ENCODE results near the gene CTNNB1.

Gene CTNNB1

GRCh38 chr3:41169023-41169422 lies 30.3 kb upstream of the CTNNB1 start:
- Histone ChIP-seq H3K27me3 (ENCODE audit: control insufficient read depth, low read length) (no peaks in the 10 kb centered on the region), H3K27ac (ENCODE audit: low read depth, low read length) (no peak overlapping the region), H3K4me1 (ENCODE audit: control insufficient read depth, low read length) (no peaks in the 10 kb centered on the region), H3K9me3 (ENCODE audit: control insufficient read depth, insufficient read depth, low read length) (no peaks in the 10 kb centered on the region), H3K9me2 (replicated peaks; ENCODE audit: control insufficient read depth, low read length) (no peaks in the 10 kb centered on the region), H3K4me3 (ENCODE audit: low read length) (no peak overlapping the region), H3K79me2 (ENCODE audit: control insufficient read depth, low read length) (no peaks in the 10 kb centered on the region), H4K20me1 (ENCODE audit: control insufficient read depth, insufficient read depth, low read depth, low read length) (no peaks in the 10 kb centered on the region), H3F3A (ENCODE audit: control insufficient read depth, insufficient read depth) (no peaks in the 10 kb centered on the region), H3K36me3 (ENCODE audit: control insufficient read depth, low read length) (no peaks in the 10 kb centered on the region), H3K4me2 (ENCODE audit: low read length) (no peak overlapping the region)
- no peak for TF ChIP-seq EZH2phosphoT487 (IDR thresholded peaks at IDR 0.05; ENCODE audit: borderline replicate concordance, low read length)
- TF ChIP-seq CTCF (IDR thresholded peaks at IDR 0.05; ENCODE audit: low read depth, low read length, poor library complexity, severe bottlenecking): no peak

GRCh38 chr3:41173926-41174885 lies 25.1 kb upstream of the CTNNB1 start:
- Histone ChIP-seq H4K20me1 (ENCODE audit: control insufficient read depth, insufficient read depth, low read depth, low read length) (no peaks in the 10 kb centered on the region), H3K27ac (ENCODE audit: low read depth, low read length) (no peak overlapping the region), H3K79me2 (ENCODE audit: control insufficient read depth, low read length) (no peaks in the 10 kb centered on the region), H3K9me2 (replicated peaks; ENCODE audit: control insufficient read depth, low read length) (no peaks in the 10 kb centered on the region), H3K4me2 (ENCODE audit: low read length) (no peak overlapping the region), H3K4me1 (ENCODE audit: control insufficient read depth, low read length) (no peaks in the 10 kb centered on the region), H3K4me3 (ENCODE audit: low read length) (no peak overlapping the region), H3F3A (ENCODE audit: control insufficient read depth, insufficient read depth) (no peaks in the 10 kb centered on the region), H3K36me3 (ENCODE audit: control insufficient read depth, low read length) (no peaks in the 10 kb centered on the region), H3K27me3 (ENCODE audit: control insufficient read depth, low read length) (peaks cover 10% of the 10 kb centered on the region), H3K9me3 (ENCODE audit: control insufficient read depth, insufficient read depth, low read length) (no peaks in the 10 kb centered on the region)
- TF ChIP-seq EZH2phosphoT487 (IDR thresholded peaks at IDR 0.05; ENCODE audit: borderline replicate concordance, low read length): no peak
- TF ChIP-seq CTCF (IDR thresholded peaks at IDR 0.05; ENCODE audit: low read depth, low read length, poor library complexity, severe bottlenecking): no peak

- no peaks in the 10 kb centered on the region for H4K20me1 ChIP-seq (ENCODE audit: control insufficient read depth, insufficient read depth, low read depth, low read length)
- H3K9me2 ChIP-seq (replicated peaks; ENCODE audit: control insufficient read depth, low read length): no peaks in the 10 kb centered on the region
- no peaks in the 10 kb centered on the region for H3K9me3 ChIP-seq (ENCODE audit: control insufficient read depth, insufficient read depth, low read length)
- no peaks in the 10 kb centered on the region for H3K79me2 ChIP-seq (ENCODE audit: control insufficient read depth, low read length)
- no peaks in the 10 kb centered on the region for H3F3A ChIP-seq (ENCODE audit: control insufficient read depth, insufficient read depth)
- H3K27ac ChIP-seq (ENCODE audit: low read depth, low read length): no peak overlapping the region
- TF ChIP-seq CTCF (IDR thresholded peaks at IDR 0.05; ENCODE audit: low read depth, low read length, poor library complexity, severe bottlenecking): no peak
- no peak for TF ChIP-seq EZH2phosphoT487 (IDR thresholded peaks at IDR 0.05; ENCODE audit: borderline replicate concordance, low read length)
- no peak overlapping the region for H3K4me2 ChIP-seq (ENCODE audit: low read length)
- no peaks in the 10 kb centered on the region for H3K36me3 ChIP-seq (ENCODE audit: control insufficient read depth, low read length)
- H3K4me1 ChIP-seq (ENCODE audit: control insufficient read depth, low read length): no peaks in the 10 kb centered on the region
- peaks cover 17% of the 10 kb centered on the region for H3K27me3 ChIP-seq (ENCODE audit: control insufficient read depth, low read length)
- no peak overlapping the region for H3K4me3 ChIP-seq (ENCODE audit: low read length)
These were observed 23.9 kb upstream of the CTNNB1 start for GRCh38 chr3:41175365-41175764.
